ENCODE data around the gene FBXO33. TPM values are rescaled to one million over a fixed set of nuclear protein-coding genes. Genes with fewer than 3 reads are reported as not detected.

FBXO33 gene
- total RNA-seq, 1 experiment from 2014 or later = 9.7 TPM

- no peaks in the 10 kb centered on the region for H3K9me3 ChIP-seq (ENCODE audit: control insufficient read depth in 1 of 2, insufficient read depth in 1 of 2, low read depth in 1 of 2, low read length in 2 of 2)
- no peak overlapping the region for H3K4me3 ChIP-seq (replicated peaks in 1 of 2; ENCODE audit: low read depth in 1 of 2, low read length in 2 of 2)
- H3K27ac ChIP-seq (ENCODE audit: low read depth, low read length) = no peak overlapping the region
- H4K20me1 ChIP-seq (ENCODE audit: insufficient read depth) = no peaks in the 10 kb centered on the region
- CTCF ChIA-PET = interaction anchor here (1.0 kb wide), 1 partner anchor 52 kb away, joined by 3 read pairs; no protein-coding TSS in a partner anchor
- RAD21 ChIA-PET (ENCODE audit: low non-redundant PET in 1 of 2, low total read pairs in 2 of 2, uncharacterized antibody in 2 of 2, unreplicated experiment in 2 of 2) = no interaction called here
- POLR2A ChIA-PET = interaction anchor here (1.3 kb wide), 1 partner anchor 58 kb away, joined by 3 read pairs; the partner anchor contains the start of gene FBXO33
- H3K27me3 ChIP-seq (ENCODE audit: insufficient read depth, low read length) = no peaks in the 10 kb centered on the region
- no peak for ATAC-seq
- TF ChIP-seq ZNF274 (IDR thresholded peaks at IDR 0.05; ENCODE audit: low read depth, low read length) (no peak), SP1 (IDR thresholded peaks at IDR 0.05; ENCODE audit: low read depth) (no peak), RAD21 (IDR thresholded peaks at IDR 0.05; ENCODE audit: low read depth) (no peak), POLR2AphosphoS5 (IDR thresholded peaks at IDR 0.05; ENCODE audit: low read depth, low read length) (no peak), MAX (IDR thresholded peaks at IDR 0.05) (no peak), CBX3 (IDR thresholded peaks at IDR 0.05; ENCODE audit: low read depth) (no peak), CEBPB (IDR thresholded peaks at IDR 0.05; ENCODE audit: low read depth) (no peak), POLR2A (IDR thresholded peaks at IDR 0.05; ENCODE audit: borderline replicate concordance, extremely low read depth, insufficient read depth, insufficient read length) (no peak), JUND (IDR thresholded peaks at IDR 0.05) (no peak), EZH2 (IDR thresholded peaks at IDR 0.05) (no peak), ZBTB33 (IDR thresholded peaks at IDR 0.05; ENCODE audit: extremely low read depth, insufficient replicate concordance, low read length) (no peak)
- H3K9ac ChIP-seq (ENCODE audit: low read length) = no peak overlapping the region
- no peaks in the 10 kb centered on the region for H3K36me3 ChIP-seq (ENCODE audit: control insufficient read depth in 1 of 2, insufficient read depth in 2 of 2, low read length in 2 of 2)
- intact Hi-C loops (cut with micrococcal nuclease) = no loop called here
- H3K4me1 ChIP-seq (ENCODE audit: control insufficient read depth in 1 of 2, insufficient read depth in 2 of 2, low read length in 2 of 2) = peaks cover 7 to 13% of the 10 kb centered on the region in 2 experiments
- DNase-seq (ENCODE audit: low read depth, low spot score) = no peak
- H2AFZ ChIP-seq (ENCODE audit: low read depth, low read length, poor library complexity, severe bottlenecking) = no peak overlapping the region
- no peak overlapping the region for H3K4me2 ChIP-seq (ENCODE audit: low read length)
- H3K9me2 ChIP-seq (ENCODE audit: insufficient read depth) = no peaks in the 10 kb centered on the region
- no peaks in the 10 kb centered on the region for H3K79me2 ChIP-seq (ENCODE audit: insufficient read depth, low read length)
- no TSS peak for BruUV-seq (replicated peaks)
Observed at GRCh38 chr14:39374851-39375250, 57.4 kb downstream of the FBXO33 start.

All from HCT116 (cell line).